Suppressor macrophage treated with lipopolysaccharide for 1 hour (primary cell): ENCODE measurements around the gene MYCBPAP.

Experiments used
- DNase-seq, 3 donors: peaks; one replicate each; pipeline ENCODE4 v3.0.0-alpha.2; 2020 to 2022

The MYCBPAP gene

DNA sequence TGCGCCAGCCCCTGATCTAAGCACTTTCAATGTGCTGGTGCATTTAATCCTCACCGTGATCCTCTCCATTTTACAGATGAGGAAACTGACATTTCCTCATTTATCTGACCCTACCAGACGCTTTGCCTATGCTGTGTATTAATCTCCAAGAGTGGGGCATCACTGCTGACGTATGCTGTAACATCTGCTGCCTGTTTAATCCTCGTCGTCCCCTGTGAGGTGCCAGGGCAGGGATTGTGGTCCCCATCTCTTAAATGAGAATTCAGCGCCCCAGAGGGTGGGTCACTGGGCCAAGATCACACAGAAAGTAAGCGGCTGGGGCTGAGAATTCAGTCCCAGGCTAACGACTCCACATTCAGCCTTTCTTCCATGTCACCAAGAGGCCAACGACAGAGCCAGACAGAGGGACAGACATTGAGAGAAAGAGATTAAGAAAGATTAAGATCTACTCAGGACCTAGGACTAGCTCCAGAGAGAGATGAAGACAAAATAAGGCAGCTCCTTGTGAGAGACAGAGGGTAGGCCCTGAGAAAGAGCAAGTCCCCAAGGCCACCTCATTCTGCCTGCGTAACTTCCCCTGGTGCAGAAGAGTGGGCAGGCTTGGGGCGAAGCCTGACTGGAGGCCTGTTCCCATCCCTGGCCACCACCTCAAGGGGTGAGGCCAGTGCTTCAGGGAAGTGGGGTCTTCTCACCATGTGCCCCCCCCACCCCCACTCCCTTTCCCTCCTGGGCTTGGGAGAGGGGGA, 65.8 kb downstream of the MYCBPAP start:
- DNase-seq = no peak

DNA sequence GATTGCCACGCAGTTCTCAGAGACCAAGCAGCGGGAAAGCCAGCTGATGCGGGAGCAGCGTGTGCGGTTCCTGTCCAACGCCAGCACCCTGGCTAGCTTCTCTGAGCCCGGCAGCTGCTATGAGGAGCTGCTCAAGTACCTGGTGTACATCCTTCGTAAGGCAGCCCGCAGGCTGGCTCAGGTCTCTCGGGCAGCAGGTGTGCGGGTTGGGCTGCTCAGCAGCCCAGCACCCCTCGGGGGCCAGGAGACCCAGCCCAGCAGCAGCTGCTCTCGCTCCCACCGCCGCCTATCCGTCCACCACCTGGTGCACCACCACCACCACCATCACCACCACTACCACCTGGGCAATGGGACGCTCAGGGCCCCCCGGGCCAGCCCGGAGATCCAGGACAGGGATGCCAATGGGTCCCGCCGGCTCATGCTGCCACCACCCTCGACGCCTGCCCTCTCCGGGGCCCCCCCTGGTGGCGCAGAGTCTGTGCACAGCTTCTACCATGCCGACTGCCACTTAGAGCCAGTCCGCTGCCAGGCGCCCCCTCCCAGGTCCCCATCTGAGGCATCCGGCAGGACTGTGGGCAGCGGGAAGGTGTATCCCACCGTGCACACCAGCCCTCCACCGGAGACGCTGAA, 67.5 kb downstream of the MYCBPAP start:
- DNase-seq = peak in 1 of 3 donors; percentile 35

- no peak for DNase-seq
These were observed 68.6 kb downstream of the MYCBPAP start for GRCh38 chr17:50576864-50577263.

DNA sequence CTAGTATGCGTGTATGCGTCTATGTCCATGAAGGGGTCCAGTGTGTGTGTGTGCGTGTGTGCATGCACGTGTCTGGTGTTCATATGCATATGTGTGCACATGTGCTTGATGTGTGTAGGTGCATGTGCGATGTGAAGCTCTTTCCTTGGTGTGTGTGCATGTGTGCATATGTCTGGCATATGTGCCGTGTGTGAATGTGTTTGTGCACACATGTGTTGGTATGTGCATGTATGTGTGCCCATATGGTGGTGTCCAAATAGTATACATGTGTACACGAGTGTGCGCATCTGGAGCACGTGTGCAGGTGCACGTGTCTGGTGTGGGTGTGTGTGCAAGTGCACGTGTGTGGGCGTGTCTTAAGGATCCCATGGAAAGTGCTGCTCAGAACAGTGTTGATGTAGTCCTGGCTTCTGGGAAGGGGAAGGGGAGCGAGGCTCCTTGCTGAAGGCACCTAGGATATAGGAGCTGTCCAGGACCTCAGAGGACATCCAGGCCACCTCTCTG, 69.3 kb downstream of the MYCBPAP start:
- DNase-seq = no peak

DNA sequence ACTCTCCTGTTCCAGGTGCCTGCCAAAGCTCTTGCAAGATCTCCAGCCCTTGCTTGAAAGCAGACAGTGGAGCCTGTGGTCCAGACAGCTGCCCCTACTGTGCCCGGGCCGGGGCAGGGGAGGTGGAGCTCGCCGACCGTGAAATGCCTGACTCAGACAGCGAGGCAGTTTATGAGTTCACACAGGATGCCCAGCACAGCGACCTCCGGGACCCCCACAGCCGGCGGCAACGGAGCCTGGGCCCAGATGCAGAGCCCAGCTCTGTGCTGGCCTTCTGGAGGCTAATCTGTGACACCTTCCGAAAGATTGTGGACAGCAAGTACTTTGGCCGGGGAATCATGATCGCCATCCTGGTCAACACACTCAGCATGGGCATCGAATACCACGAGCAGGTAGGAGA, 69.9 kb downstream of the MYCBPAP start:
- DNase-seq = no peak

GRCh38 chr17:50579399-50579798, 71.2 kb downstream of the MYCBPAP start:
- no peak for DNase-seq

GRCh38 chr17:50580646-50581045, 72.4 kb downstream of the MYCBPAP start:
- DNase-seq = no peak
